Smooth muscle cell (in vitro differentiated cells): ENCODE results near the gene ZNF616. TPM values are rescaled to one million over a fixed set of nuclear protein-coding genes. Genes with fewer than 3 reads are reported as not detected.

Experiments
- DNase-seq: peaks from one replicate; lab custom pipeline; 2025; ENCODE audit not compliant: unreplicated experiment; lab: John Stamatoyannopoulos, UW
- H2AFZ ChIP-seq: fragments of 200-600 bp; sonication (generic); 2 replicates; pipeline ENCODE4 v1.6.0; 2016; ENCODE audit warnings: antibody characterized with exemption, low read depth, mild to moderate bottlenecking
- H3F3A ChIP-seq: fragments of 200-600 bp; sonication (generic); 2 replicates; pipeline ENCODE4 v1.6.0; 2017; ENCODE audit warnings: antibody characterized with exemption, low read depth
- H3K27ac ChIP-seq: fragments of 200-600 bp; sonication (generic); 2 replicates; pipeline ENCODE4 v1.5.1; 2016; ENCODE audit warnings: low read depth, mild to moderate bottlenecking
- H3K27me3 ChIP-seq: fragments of 200-600 bp; sonication (generic); 2 replicates; pipeline ENCODE4 v1.6.1; 2016; ENCODE audit warnings: low read depth, mild to moderate bottlenecking
- H3K36me3 ChIP-seq: fragments of 200-600 bp; sonication (generic); 2 replicates; pipeline ENCODE4 v1.5.1; 2016; ENCODE audit warnings: low read depth
- H3K4me1 ChIP-seq: fragments of 200-600 bp; sonication (generic); 2 replicates; pipeline ENCODE4 v1.5.1; 2016; ENCODE audit warnings: low read depth
- H3K4me2 ChIP-seq: fragments of 200-600 bp; sonication (generic); 2 replicates; pipeline ENCODE4 v1.6.0; 2016; ENCODE audit warnings: mild to moderate bottlenecking
- H3K4me3 ChIP-seq: fragments of 200-600 bp; sonication (generic); 2 replicates; pipeline ENCODE4 v1.5.1; 2016; ENCODE audit warnings: mild to moderate bottlenecking
- H3K79me2 ChIP-seq: fragments of 200-600 bp; sonication (generic); 2 replicates; pipeline ENCODE4 v1.6.0; 2016; ENCODE audit warnings: low read depth, mild to moderate bottlenecking
- H3K9ac ChIP-seq: fragments of 200-600 bp; sonication (generic); 2 replicates; pipeline ENCODE4 v1.6.0; 2016; ENCODE audit warnings: low read depth
- H3K9me3 ChIP-seq: fragments of 200-600 bp; sonication (generic); replicated peaks from 2 replicates; pipeline ENCODE4 v1.5.1; 2016; ENCODE audit warnings: low read depth
- H4K20me1 ChIP-seq: fragments of 200-600 bp; sonication (generic); 2 replicates; pipeline ENCODE4 v1.6.0; 2016; ENCODE audit warnings: low read depth
- WGBS: methylation state at CpG from one replicate; pipeline ENCODE4 v1.1.7; 2016; ENCODE audit warnings: low lambda C conversion rate; 5-methylcytosine and 5-hydroxymethylcytosine counted together
- polyA plus RNA-seq: library from polyadenylated mRNA; unstranded; fragments of >200 nt; fragmentation: Nextera tagmentation; extraction: Ambion mirVana; gene quantifications from 2 replicates; pipeline ENCODE4 v1.2.1, GENCODE V29; 2016
- total RNA-seq: library from RNA; depleted of rRNA; stranded (reverse); fragments of >200 nt; gene quantifications from 2 replicates; pipeline ENCODE4 v1.2.3, GENCODE V29; 2014
- TF ChIP-seq, protein P1 (sequence below): fragments of 200-600 bp; sonication (generic); IDR thresholded peaks from 2 replicates; pipeline ENCODE4 v1.5.1; 2017; ENCODE audit warnings: borderline replicate concordance, mild to moderate bottlenecking, antibody characterized with exemption; ENCODE audit not compliant: insufficient read depth, poor library complexity, severe bottlenecking

Gene ZNF616
- total RNA-seq, result 11.3 and 13.2 TPM in 2 replicates
- polyA plus RNA-seq, result 4.8 and 8.7 TPM in 2 replicates

DNA sequence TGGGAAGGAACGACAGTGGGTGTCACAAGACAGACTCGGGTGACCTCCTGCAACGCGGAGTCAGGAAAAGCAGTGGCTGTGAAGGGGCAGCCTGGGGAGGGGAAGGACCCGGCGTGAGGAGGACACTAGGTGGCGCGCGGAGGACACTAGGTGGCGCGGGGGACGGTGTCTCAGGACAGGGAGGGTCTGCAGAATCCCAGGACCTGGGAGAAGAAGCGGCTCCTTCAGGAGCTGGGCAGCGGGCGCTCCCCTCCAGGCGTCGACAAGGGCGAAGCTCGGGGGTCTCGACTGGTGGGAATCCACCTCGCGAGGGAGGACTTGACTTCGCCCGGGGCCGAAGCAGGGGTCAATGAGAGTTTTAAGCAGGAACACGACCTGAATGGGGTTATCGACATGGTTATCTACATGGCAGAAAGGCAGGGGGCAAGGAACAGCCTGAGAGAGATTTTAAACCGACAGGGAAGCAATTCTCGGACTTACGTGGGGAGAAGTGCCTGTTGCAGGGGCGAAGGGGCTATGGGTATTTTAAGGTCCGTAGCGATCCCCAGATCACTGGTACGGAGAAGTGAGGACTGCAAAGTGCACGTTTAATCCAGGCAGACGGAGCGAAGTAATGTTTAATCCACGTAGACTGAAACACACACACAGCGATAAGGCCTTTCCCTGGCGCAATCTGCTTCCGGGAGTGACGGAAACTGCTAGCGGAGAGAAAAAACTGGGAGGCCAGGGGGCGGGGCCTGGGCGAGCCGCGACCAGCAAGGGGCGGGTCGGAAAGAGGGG lies at the start of gene ZNF616:
Gene ZNF616, minus strand, starts transcription at position 687 of the 780 bp plus-strand sequence. CDS start 9,426 bp downstream, outside the sequence.
- Histone ChIP-seq H4K20me1 (no peaks in the 10 kb centered on the region), H3K27me3 (no peaks in the 10 kb centered on the region), H3K4me3 (peak within 1 kb of the TSS; percentile 88), H3K9ac (peak within 1 kb of the TSS; percentile 87), H3K79me2 (peaks cover 41% of the 10 kb centered on the region), H3K4me1 (peaks cover 11% of the 10 kb centered on the region), H3K36me3 (peaks cover 10% of the 10 kb centered on the region), H3K27ac (peak within 1 kb of the TSS; percentile 85), H2AFZ (peak within 1 kb of the TSS; percentile 97), H3F3A (peaks cover 4% of the 10 kb centered on the region), H3K4me2 (peak within 1 kb of the TSS; percentile 97), H3K9me3 (no peaks in the 10 kb centered on the region)
- TF ChIP-seq, protein P1, sequence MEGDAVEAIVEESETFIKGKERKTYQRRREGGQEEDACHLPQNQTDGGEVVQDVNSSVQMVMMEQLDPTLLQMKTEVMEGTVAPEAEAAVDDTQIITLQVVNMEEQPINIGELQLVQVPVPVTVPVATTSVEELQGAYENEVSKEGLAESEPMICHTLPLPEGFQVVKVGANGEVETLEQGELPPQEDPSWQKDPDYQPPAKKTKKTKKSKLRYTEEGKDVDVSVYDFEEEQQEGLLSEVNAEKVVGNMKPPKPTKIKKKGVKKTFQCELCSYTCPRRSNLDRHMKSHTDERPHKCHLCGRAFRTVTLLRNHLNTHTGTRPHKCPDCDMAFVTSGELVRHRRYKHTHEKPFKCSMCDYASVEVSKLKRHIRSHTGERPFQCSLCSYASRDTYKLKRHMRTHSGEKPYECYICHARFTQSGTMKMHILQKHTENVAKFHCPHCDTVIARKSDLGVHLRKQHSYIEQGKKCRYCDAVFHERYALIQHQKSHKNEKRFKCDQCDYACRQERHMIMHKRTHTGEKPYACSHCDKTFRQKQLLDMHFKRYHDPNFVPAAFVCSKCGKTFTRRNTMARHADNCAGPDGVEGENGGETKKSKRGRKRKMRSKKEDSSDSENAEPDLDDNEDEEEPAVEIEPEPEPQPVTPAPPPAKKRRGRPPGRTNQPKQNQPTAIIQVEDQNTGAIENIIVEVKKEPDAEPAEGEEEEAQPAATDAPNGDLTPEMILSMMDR, result peak; percentile 63
- peak; percentile 95 for DNase-seq
- WGBS, result under 1% methylated on average over 42 of the region's 49 CpGs

DNA sequence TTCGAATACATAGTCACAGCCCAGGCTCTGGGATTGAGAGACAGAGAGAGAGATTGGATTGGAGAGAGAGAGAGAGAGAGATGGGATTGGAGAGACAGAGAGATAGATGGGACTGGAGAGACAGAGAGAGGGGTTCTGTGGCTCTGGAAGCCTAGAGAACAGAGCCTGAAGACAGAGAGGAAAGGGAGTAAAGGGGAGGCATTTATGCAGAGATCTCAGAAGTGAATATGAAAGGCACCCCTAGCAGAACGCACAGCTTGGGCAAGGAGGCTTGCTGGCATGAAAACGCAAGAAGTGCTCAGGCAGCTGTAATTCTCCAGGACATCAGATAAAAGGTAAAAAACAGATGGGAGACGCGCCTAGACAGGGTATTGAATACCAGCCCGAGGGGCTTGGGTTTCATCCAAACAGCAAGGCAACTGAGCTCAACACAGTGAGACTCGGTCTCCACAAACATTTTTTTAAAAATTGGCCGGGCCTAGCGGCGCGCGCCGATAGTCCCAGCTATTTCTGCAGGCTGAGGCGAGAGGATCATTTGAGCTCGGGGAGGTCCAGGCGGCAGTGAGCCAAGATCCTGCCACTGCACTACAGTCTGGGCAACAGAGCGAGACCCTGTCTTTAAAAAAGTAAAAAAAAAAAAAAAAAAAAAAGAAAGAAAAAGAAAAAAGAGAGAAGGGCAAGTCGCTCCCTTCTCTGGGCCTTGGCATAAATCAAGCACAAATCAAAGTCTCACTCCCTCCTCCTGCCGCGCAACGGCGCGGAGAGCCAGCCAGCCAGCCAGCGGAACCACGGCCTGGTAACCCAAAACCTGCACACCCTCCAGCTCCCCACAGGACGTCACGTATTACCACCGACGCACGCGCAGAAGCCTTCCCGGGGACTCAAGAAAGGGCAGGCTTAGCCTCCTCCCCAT lies 49.3 kb upstream of the ZNF616 start:
- peaks cover 33% of the 10 kb centered on the region for H4K20me1 ChIP-seq
- H3K9me3 ChIP-seq, result no peaks in the 10 kb centered on the region
- peak overlapping the region; percentile 68 for H3K9ac ChIP-seq
- no peaks in the 10 kb centered on the region for H3K36me3 ChIP-seq
- no peaks in the 10 kb centered on the region for H3K27me3 ChIP-seq
- H3F3A ChIP-seq, result peaks cover 5% of the 10 kb centered on the region
- peak overlapping the region; percentile 88 for H3K4me2 ChIP-seq
- 4% methylated on average over 32 of the region's 32 CpGs for WGBS
- DNase-seq, result peak; percentile 98
- peaks cover 39% of the 10 kb centered on the region for H3K79me2 ChIP-seq
- H3K4me3 ChIP-seq, result peak overlapping the region; percentile 50
- peaks cover 19% of the 10 kb centered on the region for H3K4me1 ChIP-seq
- H2AFZ ChIP-seq, result peak overlapping the region; percentile 56
- H3K27ac ChIP-seq, result peak overlapping the region; percentile 73
- TF ChIP-seq, protein P1, result no peak

DNA sequence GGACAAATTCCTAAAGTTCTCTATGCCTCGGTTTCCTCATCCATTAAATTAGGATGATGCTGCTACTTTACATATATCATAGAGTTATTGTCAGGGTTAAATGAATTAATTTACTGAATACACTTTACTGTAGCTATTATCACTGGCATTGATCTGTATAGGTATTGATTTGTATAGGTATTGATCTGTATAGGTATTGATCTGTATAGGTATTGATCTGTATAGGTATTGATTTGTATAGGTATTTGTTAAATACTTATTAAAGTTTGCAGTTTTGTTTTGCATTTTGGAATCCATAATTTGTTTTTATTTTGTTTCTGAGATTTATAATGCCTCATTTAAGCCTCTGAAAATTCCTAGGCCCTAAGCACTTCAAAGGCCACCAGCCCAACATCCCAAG lies 47.7 kb upstream of the ZNF616 start:
- Histone ChIP-seq H3K27ac (no peak overlapping the region), H3F3A (peaks cover 5% of the 10 kb centered on the region), H4K20me1 (peaks cover 16% of the 10 kb centered on the region), H3K27me3 (no peaks in the 10 kb centered on the region), H3K4me2 (no peak overlapping the region), H3K9ac (no peak overlapping the region), H3K36me3 (no peaks in the 10 kb centered on the region), H2AFZ (no peak overlapping the region), H3K4me1 (peaks cover 19% of the 10 kb centered on the region), H3K4me3 (no peak overlapping the region), H3K9me3 (no peaks in the 10 kb centered on the region), H3K79me2 (peaks cover 22% of the 10 kb centered on the region)
- DNase-seq, result no peak
- TF ChIP-seq, protein P1, result no peak
- WGBS, result 98% methylated on average over 1 of the region's 1 CpG
